ENCODE data around the gene STAG2. TPM values are rescaled to one million over a fixed set of nuclear protein-coding genes. Genes with fewer than 3 reads are reported as not detected.

Gene STAG2
- total RNA-seq (2021; fragmentation: NEBNext Ultra II Directional; extraction: Animal tissue kit (Norgen Biotek cat#: 25700)), result 10 to 100 TPM; 38.8 to 48.6 (median 46.3) TPM
- long read RNA-seq, full-length matches to known transcripts, result 2 of 38 reads
- long read RNA-seq, partial matches to known transcripts, result 30 of 38 reads
- long read RNA-seq, other reads (novel, unspliced or antisense), result 6 of 38 reads

- DNase-seq, result peak; percentile 61
- Mint-ChIP-seq H3K4me1 (ENCODE audit: low read depth) (peaks cover 32% of the 10 kb centered on the region), H3K4me3 (peak within 1 kb of the TSS; percentile 93), H3K9me3 (no peaks in the 10 kb centered on the region), H3K27me3 (ENCODE audit: insufficient read depth) (peaks cover 3% of the 10 kb centered on the region), H3K36me3 (ENCODE audit: low read depth) (peaks cover 6% of the 10 kb centered on the region; the same call in 1 of the 2 replicates), H3K27ac (peak within 1 kb of the TSS; percentile 98)
- TF ChIP-seq CTCF (IDR thresholded peaks at IDR 0.05), result no peak
These were observed at the start of gene STAG2 for GRCh38 chrX:123961268-123962005. Gene STAG2 (plus strand): TSS chrX:123961706. CDS start chrX:124022628, 60,922 bp downstream.

- Mint-ChIP-seq H3K36me3 (ENCODE audit: low read depth) (no peaks in the 10 kb centered on the region), H3K4me3 (no peak overlapping the region), H3K27ac (no peak overlapping the region), H3K27me3 (ENCODE audit: insufficient read depth) (no peaks in the 10 kb centered on the region), H3K9me3 (no peaks in the 10 kb centered on the region), H3K4me1 (ENCODE audit: low read depth) (peaks cover 10% of the 10 kb centered on the region)
- DNase-seq, result no peak
- TF ChIP-seq CTCF (IDR thresholded peaks at IDR 0.05), result no peak
These were observed 44.4 kb upstream of the STAG2 start for GRCh38 chrX:123917069-123917468.

GRCh38 chrX:123918106-123918721, 43.3 kb upstream of the STAG2 start:
- no peak for DNase-seq
- no peaks in the 10 kb centered on the region for H3K36me3 Mint-ChIP-seq (ENCODE audit: low read depth)
- no peaks in the 10 kb centered on the region for H3K9me3 Mint-ChIP-seq
- H3K4me1 Mint-ChIP-seq (ENCODE audit: low read depth), result peaks cover 10% of the 10 kb centered on the region
- no peak overlapping the region for H3K4me3 Mint-ChIP-seq
- H3K27ac Mint-ChIP-seq, result no peak overlapping the region
- no peaks in the 10 kb centered on the region for H3K27me3 Mint-ChIP-seq (ENCODE audit: insufficient read depth)
- no peak for TF ChIP-seq CTCF (IDR thresholded peaks at IDR 0.05)

GRCh38 chrX:123920105-123920785, 41.3 kb upstream of the STAG2 start:
- no peak for TF ChIP-seq CTCF (IDR thresholded peaks at IDR 0.05)
- H3K4me1 Mint-ChIP-seq (ENCODE audit: low read depth), result peaks cover 10% of the 10 kb centered on the region
- H3K4me3 Mint-ChIP-seq, result no peak overlapping the region
- no peaks in the 10 kb centered on the region for H3K36me3 Mint-ChIP-seq (ENCODE audit: low read depth)
- no peaks in the 10 kb centered on the region for H3K9me3 Mint-ChIP-seq
- H3K27ac Mint-ChIP-seq, result no peak overlapping the region
- no peaks in the 10 kb centered on the region for H3K27me3 Mint-ChIP-seq (ENCODE audit: insufficient read depth)
- DNase-seq, result peak; percentile 58

GRCh38 chrX:123923211-123923610, 38.3 kb upstream of the STAG2 start:
- Mint-ChIP-seq H3K4me1 (ENCODE audit: low read depth) (peaks cover 10% of the 10 kb centered on the region), H3K9me3 (no peaks in the 10 kb centered on the region), H3K27me3 (ENCODE audit: insufficient read depth) (peaks cover 2% of the 10 kb centered on the region), H3K4me3 (no peak overlapping the region), H3K27ac (no peak overlapping the region), H3K36me3 (ENCODE audit: low read depth) (no peaks in the 10 kb centered on the region)
- no peak for DNase-seq
- no peak for TF ChIP-seq CTCF (IDR thresholded peaks at IDR 0.05)
